ENCODE results near the gene KIRREL3. TPM values are rescaled to one million over a fixed set of nuclear protein-coding genes. Genes with fewer than 3 reads are reported as not detected.

KIRREL3 gene
- total and polyA plus RNA-seq, 2 of the 4 experiments (the other 2 are of a cell fraction) = 10.9 to 15.9 TPM

DNA sequence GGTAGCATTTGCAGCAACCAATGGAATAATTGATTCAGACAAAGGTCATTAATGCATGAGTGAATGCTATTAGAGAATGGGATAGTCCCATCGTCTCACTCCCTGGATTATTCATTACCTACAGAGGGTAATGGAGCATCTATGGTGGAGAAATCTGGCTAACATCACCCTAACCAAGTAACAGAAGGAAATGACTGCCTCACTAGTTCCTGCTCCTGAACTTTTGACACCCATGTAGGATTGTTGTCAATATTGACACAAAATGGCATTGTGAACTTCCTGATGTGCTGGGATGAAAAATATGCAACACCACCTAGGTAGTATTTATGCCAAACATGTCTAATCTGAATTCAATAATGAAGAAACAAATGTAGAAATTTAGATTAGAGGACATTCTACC, 44.0 kb upstream of the KIRREL3 start:
- H2AFZ ChIP-seq (replicated peaks; ENCODE audit: low read length, poor library complexity) = no peak overlapping the region
- no peak overlapping the region for H2BK20ac ChIP-seq (ENCODE audit: low read depth, low read length)
- intact Hi-C loops (cut with micrococcal nuclease) = no loop called here
- no peak overlapping the region for H2AK5ac ChIP-seq (ENCODE audit: low read depth, low read length)
- H2BK5ac ChIP-seq (ENCODE audit: low read depth, low read length, poor library complexity, severe bottlenecking) = no peak overlapping the region
- no peaks in the 10 kb centered on the region for H3K79me1 ChIP-seq (ENCODE audit: low read depth in 1 of 2, low read length in 2 of 2)
- H4K5ac ChIP-seq (ENCODE audit: low read depth, low read length) = no peak overlapping the region
- H3K27ac ChIP-seq (ENCODE audit: insufficient read depth, low read length) = no peak overlapping the region
- POLR2A ChIA-PET (ENCODE audit: unreplicated experiment) = no interaction called here
- no peak overlapping the region for H3K4me2 ChIP-seq (ENCODE audit: low read depth, low read length)
- H4K91ac ChIP-seq (ENCODE audit: insufficient read depth, low read depth, low read length) = no peak overlapping the region
- BruUV-seq (replicated peaks) = no TSS peak
- no peak overlapping the region for H3K4ac ChIP-seq (ENCODE audit: low read depth, low read length)
- no peak overlapping the region for H3K9ac ChIP-seq (ENCODE audit: low read depth, low read length)
- ATAC-seq (ENCODE audit: low read depth) = no peak
- no peaks in the 10 kb centered on the region for H3K9me3 ChIP-seq (ENCODE audit: control insufficient read depth, insufficient read depth, low read length)
- peaks cover 13% of the 10 kb centered on the region for H3K27me3 ChIP-seq (ENCODE audit: control insufficient read depth, insufficient read depth, low read length)
- 0 out of 2 replicates have a peak, but pooled peaks cover 5% of the 10 kb centered on the region for H3K9me1 ChIP-seq (ENCODE audit: insufficient read depth, low read length)
- no peak overlapping the region for H3K4me3 ChIP-seq (ENCODE audit: insufficient read depth, low read depth, low read length)
- H2BK120ac ChIP-seq (ENCODE audit: low read depth, low read length) = no peak overlapping the region
- peaks cover 4% of the 10 kb centered on the region for H3K4me1 ChIP-seq (ENCODE audit: control insufficient read depth, insufficient read depth, low read length)
- H2AK9ac ChIP-seq (replicated peaks; ENCODE audit: low read depth, low read length, poor library complexity) = no peak overlapping the region
- H2BK15ac ChIP-seq (ENCODE audit: low read depth, low read length) = no peak overlapping the region
- H3K56ac ChIP-seq (ENCODE audit: extremely low read depth, insufficient read depth, low read length) = no peak overlapping the region
- H3K36me3 ChIP-seq (ENCODE audit: control insufficient read depth, insufficient read depth, low read length) = no peaks in the 10 kb centered on the region
- no peak overlapping the region for H3K14ac ChIP-seq (replicated peaks; ENCODE audit: low read depth, low read length)
- in situ Hi-C loops (cut with MboI; ENCODE audit: low sequenced_read_pairs) = no loop called here
- dilution Hi-C loops (cut with HindIII; ENCODE audit: low sequenced_read_pairs, unreplicated experiment) = no loop called here
- H3K18ac ChIP-seq (ENCODE audit: low read depth, low read length) = no peak overlapping the region
- WGBS, 2 experiments (ENCODE audit: extremely low coverage in 2 of 2, insufficient read length in 1 of 2) = no CpG with 5 or more reads among the region's 1 CpG
- no peaks in the 10 kb centered on the region for H4K20me1 ChIP-seq (ENCODE audit: insufficient read depth, low read length)
- no peak overlapping the region for H3K23ac ChIP-seq (ENCODE audit: low read depth, low read length)
- CTCF ChIA-PET = no interaction called here
- no peak for DNase-seq
- no peak overlapping the region for H4K8ac ChIP-seq (ENCODE audit: low read depth in 2 of 2, low read length in 2 of 2)
- TF ChIP-seq, protein P1, sequence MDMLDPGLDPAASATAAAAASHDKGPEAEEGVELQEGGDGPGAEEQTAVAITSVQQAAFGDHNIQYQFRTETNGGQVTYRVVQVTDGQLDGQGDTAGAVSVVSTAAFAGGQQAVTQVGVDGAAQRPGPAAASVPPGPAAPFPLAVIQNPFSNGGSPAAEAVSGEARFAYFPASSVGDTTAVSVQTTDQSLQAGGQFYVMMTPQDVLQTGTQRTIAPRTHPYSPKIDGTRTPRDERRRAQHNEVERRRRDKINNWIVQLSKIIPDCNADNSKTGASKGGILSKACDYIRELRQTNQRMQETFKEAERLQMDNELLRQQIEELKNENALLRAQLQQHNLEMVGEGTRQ (IDR thresholded peaks at IDR 0.05; ENCODE audit: low read depth, low read length) = no peak
- TF ChIP-seq POLR2A (IDR thresholded peaks at IDR 0.05; ENCODE audit: low read depth, low read length) = no peak
- TF ChIP-seq NFE2L2 (IDR thresholded peaks at IDR 0.05; ENCODE audit: low read depth, low read length) = no peak
- no peak for TF ChIP-seq ELK1 (IDR thresholded peaks at IDR 0.05; ENCODE audit: borderline replicate concordance, low read depth, low read length)
- TF ChIP-seq RCOR1 (IDR thresholded peaks at IDR 0.05; ENCODE audit: insufficient replicate concordance, low read length) = no peak
- TF ChIP-seq CTCF (conservative IDR thresholded peaks at IDR 0.05; ENCODE audit: low read depth, low read length) = no peak
- no peak for TF ChIP-seq MXI1 (IDR thresholded peaks at IDR 0.05; ENCODE audit: borderline replicate concordance, low read depth, low read length)
- no peak for TF ChIP-seq SMC3 (IDR thresholded peaks at IDR 0.05; ENCODE audit: low read depth, low read length)
- no peak for TF ChIP-seq CHD1 (IDR thresholded peaks at IDR 0.05; ENCODE audit: low read depth, low read length)
- TF ChIP-seq RAD21 (IDR thresholded peaks at IDR 0.05; ENCODE audit: low read length) = no peak
- no peak for TF ChIP-seq RFX5 (IDR thresholded peaks at IDR 0.05; ENCODE audit: low read depth, low read length)
- no peak for TF ChIP-seq MAFK (IDR thresholded peaks at IDR 0.05; ENCODE audit: low read depth, low read length)
- no peak for TF ChIP-seq CEBPB (IDR thresholded peaks at IDR 0.05; ENCODE audit: low read depth, low read length)
- no peak for TF ChIP-seq MAZ (IDR thresholded peaks at IDR 0.05; ENCODE audit: borderline replicate concordance, low read depth, low read length)

Measured in IMR-90 (cell line).